Fibroblast of lung (primary cell): ENCODE measurements around the gene ZMAT3. TPM values are rescaled to one million over a fixed set of nuclear protein-coding genes. Genes with fewer than 3 reads are reported as not detected.

Experiments used
- DNase-seq, 2 donors: peaks; one replicate each; pipeline versions ENCODE4 v3.0.0 to v3.0.0-alpha.2; 2010; ENCODE audit warnings: low read depth in 2 of 2
- H2AFZ ChIP-seq: 2 replicates; pipeline ENCODE4 v1.5.1; 2012; ENCODE audit warnings: low read length, control low read depth, inconsistent platforms
- H3K27ac ChIP-seq: 2 replicates; pipeline ENCODE4 v1.5.1; 2011; ENCODE audit warnings: low read length, control low read depth; ENCODE audit not compliant: insufficient read depth
- H3K27me3 ChIP-seq: 2 replicates; pipeline ENCODE4 v1.5.1; 2011; ENCODE audit warnings: mild to moderate bottlenecking, low read length; ENCODE audit not compliant: control insufficient read depth, insufficient read depth
- H3K36me3 ChIP-seq: 2 replicates; pipeline ENCODE4 v1.5.1; 2011; ENCODE audit warnings: low read length; ENCODE audit not compliant: control insufficient read depth, insufficient read depth
- H3K4me1 ChIP-seq: 2 replicates; pipeline ENCODE4 v1.5.1; 2011; ENCODE audit warnings: low read length; ENCODE audit not compliant: control insufficient read depth, insufficient read depth; ENCODE audit errors: extremely low read depth
- H3K4me2 ChIP-seq: 2 replicates; pipeline ENCODE4 v1.5.1; 2011; ENCODE audit warnings: low read length, control low read depth; ENCODE audit not compliant: insufficient read depth; ENCODE audit errors: extremely low read depth
- H3K4me3 ChIP-seq, 4 experiments: fragments of 200-600 bp in 1 of 4; sonication (generic) in 1 of 4; replicated peaks in 1 of 4; 2 replicates each; pipeline ENCODE4 v1.5.1; 2011 to 2016; ENCODE audit warnings: low read length in 4 of 4, low read depth in 3 of 4, mild to moderate bottlenecking in 3 of 4, control low read depth in 2 of 4, inconsistent platforms in 1 of 4, mixed read lengths in 1 of 4; ENCODE audit not compliant: insufficient read depth in 1 of 4; ENCODE audit errors: control extremely low read depth in 1 of 4
- H3K79me2 ChIP-seq: 2 replicates; pipeline ENCODE4 v1.5.1; 2012; ENCODE audit warnings: mild to moderate bottlenecking, low read length, inconsistent platforms; ENCODE audit not compliant: control insufficient read depth, insufficient read depth
- H3K9ac ChIP-seq: 2 replicates; pipeline ENCODE4 v1.5.1; 2011; ENCODE audit warnings: mild to moderate bottlenecking, low read length, control low read depth; ENCODE audit not compliant: insufficient read depth
- H3K9me3 ChIP-seq: 2 replicates; pipeline ENCODE4 v1.5.1; 2012; ENCODE audit warnings: low read depth, low read length; ENCODE audit not compliant: control insufficient read depth, insufficient read depth
- H4K20me1 ChIP-seq: 2 replicates; pipeline ENCODE4 v1.5.1; 2011; ENCODE audit warnings: low read length; ENCODE audit not compliant: control insufficient read depth, insufficient read depth; ENCODE audit errors: extremely low read depth
- EZH2 ChIP-seq: IDR thresholded peaks from 2 replicates; pipeline ENCODE4 v1.5.1; 2012; ENCODE audit warnings: low read length, control low read depth, mild to moderate bottlenecking; ENCODE audit errors: missing control alignments
- polyA plus RNA-seq, 2 donors: library from polyadenylated mRNA; depleted of rRNA in 1 of 2; stranded (reverse) in 1 of 2; unstranded in 1 of 2; fragments of >200 nt; gene quantifications; 2 replicates each; pipeline ENCODE4 v1.2.1, GENCODE V29; 2011 to 2012; ENCODE audit warnings: missing spikeins in 1 of 2
- total RNA-seq: library from RNA; depleted of rRNA; stranded (reverse); fragments of >200 nt; gene quantifications from 2 replicates; pipeline ENCODE4 v1.2.1, GENCODE V29; 2014
- TF ChIP-seq, protein P1 (sequence below), 2 donors: IDR thresholded peaks in 1 of 2; conservative IDR thresholded peaks in 1 of 2; 1 replicate in 1 of 2; 2 replicates in 1 of 2; pipeline ENCODE4 v1.5.1; 2011 to 2012; ENCODE audit warnings: low read length in 2 of 2, control low read depth in 1 of 2, inconsistent platforms in 1 of 2, low read depth in 1 of 2, mild to moderate bottlenecking in 1 of 2

ZMAT3 gene
- total and polyA plus RNA-seq, 2 donors (not counting 1 experiment from before 2014, with no cell fraction given) = 34.3 to 34.8 TPM

GRCh38 chr3:179029096-179029495 is 42.5 kb downstream of the ZMAT3 start:
- H3K27ac ChIP-seq = no peak overlapping the region
- H3K9me3 ChIP-seq = no peaks in the 10 kb centered on the region
- no peak overlapping the region for H3K4me3 ChIP-seq
- H3K27me3 ChIP-seq = no peaks in the 10 kb centered on the region
- no peak for TF ChIP-seq EZH2
- TF ChIP-seq, protein P1, sequence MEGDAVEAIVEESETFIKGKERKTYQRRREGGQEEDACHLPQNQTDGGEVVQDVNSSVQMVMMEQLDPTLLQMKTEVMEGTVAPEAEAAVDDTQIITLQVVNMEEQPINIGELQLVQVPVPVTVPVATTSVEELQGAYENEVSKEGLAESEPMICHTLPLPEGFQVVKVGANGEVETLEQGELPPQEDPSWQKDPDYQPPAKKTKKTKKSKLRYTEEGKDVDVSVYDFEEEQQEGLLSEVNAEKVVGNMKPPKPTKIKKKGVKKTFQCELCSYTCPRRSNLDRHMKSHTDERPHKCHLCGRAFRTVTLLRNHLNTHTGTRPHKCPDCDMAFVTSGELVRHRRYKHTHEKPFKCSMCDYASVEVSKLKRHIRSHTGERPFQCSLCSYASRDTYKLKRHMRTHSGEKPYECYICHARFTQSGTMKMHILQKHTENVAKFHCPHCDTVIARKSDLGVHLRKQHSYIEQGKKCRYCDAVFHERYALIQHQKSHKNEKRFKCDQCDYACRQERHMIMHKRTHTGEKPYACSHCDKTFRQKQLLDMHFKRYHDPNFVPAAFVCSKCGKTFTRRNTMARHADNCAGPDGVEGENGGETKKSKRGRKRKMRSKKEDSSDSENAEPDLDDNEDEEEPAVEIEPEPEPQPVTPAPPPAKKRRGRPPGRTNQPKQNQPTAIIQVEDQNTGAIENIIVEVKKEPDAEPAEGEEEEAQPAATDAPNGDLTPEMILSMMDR (conservative IDR thresholded peaks at IDR 0.05 in 1 of 2, IDR thresholded peaks at IDR 0.05 in 1 of 2; ENCODE audit: low read depth in 1 of 2, low read length in 2 of 2) = no peak
- peaks cover 3% of the 10 kb centered on the region for H3K79me2 ChIP-seq
- H2AFZ ChIP-seq = no peak overlapping the region
- H3K9ac ChIP-seq = no peak overlapping the region
- no peaks in the 10 kb centered on the region for H4K20me1 ChIP-seq
- DNase-seq = no peak
- H3K4me2 ChIP-seq = no peak overlapping the region
- H3K4me1 ChIP-seq = peaks cover 5% of the 10 kb centered on the region
- H3K36me3 ChIP-seq = peaks cover 4% of the 10 kb centered on the region

DNA sequence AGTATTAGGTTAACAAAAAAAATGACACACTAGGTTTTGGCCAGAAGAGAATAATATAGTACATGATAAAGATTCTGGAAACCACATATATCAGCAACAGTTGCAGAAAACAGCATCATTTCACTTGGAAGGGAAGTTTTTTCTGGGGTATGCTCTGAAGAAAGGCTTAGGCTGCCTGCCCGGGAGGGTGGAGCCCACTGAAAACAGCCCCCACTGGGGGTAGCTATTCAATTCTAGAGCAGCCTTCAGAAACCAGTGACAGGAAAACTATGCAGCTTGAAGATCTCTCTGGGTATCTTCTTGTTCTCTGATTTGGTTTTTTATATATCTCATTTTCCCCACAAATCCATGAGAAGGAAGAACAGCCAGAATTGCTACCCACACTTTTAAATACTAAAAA is 43.2 kb downstream of the ZMAT3 start:
- H3K79me2 ChIP-seq = peaks cover 3% of the 10 kb centered on the region
- peaks cover 5% of the 10 kb centered on the region for H3K4me1 ChIP-seq
- H4K20me1 ChIP-seq = no peaks in the 10 kb centered on the region
- H3K9ac ChIP-seq = no peak overlapping the region
- no peak overlapping the region for H3K27ac ChIP-seq
- peaks cover 4% of the 10 kb centered on the region for H3K36me3 ChIP-seq
- TF ChIP-seq, protein P1 (conservative IDR thresholded peaks at IDR 0.05 in 1 of 2, IDR thresholded peaks at IDR 0.05 in 1 of 2; ENCODE audit: low read depth in 1 of 2, low read length in 2 of 2) = no peak
- no peak for TF ChIP-seq EZH2
- H3K4me2 ChIP-seq = no peak overlapping the region
- no peak for DNase-seq
- H2AFZ ChIP-seq = no peak overlapping the region
- H3K4me3 ChIP-seq = no peak overlapping the region
- no peaks in the 10 kb centered on the region for H3K9me3 ChIP-seq
- no peaks in the 10 kb centered on the region for H3K27me3 ChIP-seq

DNA sequence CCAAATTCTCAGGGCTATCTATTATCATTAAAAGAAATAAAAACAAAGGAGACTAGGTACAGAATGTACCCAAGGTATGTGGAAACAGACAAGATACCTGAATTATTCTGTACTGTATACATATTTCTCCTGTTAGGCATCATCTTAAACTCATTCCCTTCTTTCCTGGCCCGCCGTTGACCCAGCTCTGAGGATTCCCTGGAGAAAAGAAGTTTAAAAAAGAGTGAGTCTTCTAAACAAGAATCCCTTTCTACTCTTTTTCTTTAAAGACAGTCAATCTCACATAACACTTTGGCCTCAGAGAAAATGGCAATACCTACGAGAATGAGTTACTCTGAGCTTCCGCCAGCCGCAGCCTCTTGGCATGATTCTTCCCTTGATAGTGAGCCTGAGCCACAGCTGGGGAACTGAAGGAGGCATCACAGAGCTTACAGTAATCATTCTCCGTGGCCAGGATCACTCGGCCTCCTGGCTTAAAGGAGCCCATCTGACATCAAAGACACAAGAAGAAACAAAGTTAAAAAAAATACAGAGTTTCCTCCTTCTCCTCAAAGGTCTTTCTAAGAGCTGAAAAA is 44.2 kb downstream of the ZMAT3 start:
- peak; percentile 41 to 84 for DNase-seq
- Histone ChIP-seq H4K20me1 (no peaks in the 10 kb centered on the region), H3K4me3 (no peak overlapping the region), H3K27me3 (no peaks in the 10 kb centered on the region), H2AFZ (no peak overlapping the region), H3K79me2 (peaks cover 3% of the 10 kb centered on the region), H3K9ac (no peak overlapping the region), H3K27ac (no peak overlapping the region), H3K36me3 (peaks cover 4% of the 10 kb centered on the region), H3K9me3 (no peaks in the 10 kb centered on the region), H3K4me2 (no peak overlapping the region), H3K4me1 (peaks cover 5% of the 10 kb centered on the region)
- no peak for TF ChIP-seq EZH2
- TF ChIP-seq, protein P1 (conservative IDR thresholded peaks at IDR 0.05 in 1 of 2, IDR thresholded peaks at IDR 0.05 in 1 of 2; ENCODE audit: low read depth in 1 of 2, low read length in 2 of 2) = no peak
